Fibroblast of pulmonary artery (primary cell): ENCODE measurements around the gene LOC128125822.

Experiments
- DNase-seq: peaks from one replicate; pipeline ENCODE4 v3.0.0-alpha.2; 2010; ENCODE audit warnings: low read depth
- H3K4me3 ChIP-seq: replicated peaks from 2 replicates; pipeline ENCODE4 v1.5.1; 2011; ENCODE audit warnings: low read depth, mild to moderate bottlenecking, control low read depth, low read length, moderate library complexity
- TF ChIP-seq, protein P1 (sequence below): IDR thresholded peaks from 2 replicates; pipeline ENCODE4 v1.5.1; 2011; ENCODE audit warnings: mild to moderate bottlenecking, control low read depth, low read length, inconsistent platforms; ENCODE audit errors: missing control alignments

The LOC128125822 gene

DNA sequence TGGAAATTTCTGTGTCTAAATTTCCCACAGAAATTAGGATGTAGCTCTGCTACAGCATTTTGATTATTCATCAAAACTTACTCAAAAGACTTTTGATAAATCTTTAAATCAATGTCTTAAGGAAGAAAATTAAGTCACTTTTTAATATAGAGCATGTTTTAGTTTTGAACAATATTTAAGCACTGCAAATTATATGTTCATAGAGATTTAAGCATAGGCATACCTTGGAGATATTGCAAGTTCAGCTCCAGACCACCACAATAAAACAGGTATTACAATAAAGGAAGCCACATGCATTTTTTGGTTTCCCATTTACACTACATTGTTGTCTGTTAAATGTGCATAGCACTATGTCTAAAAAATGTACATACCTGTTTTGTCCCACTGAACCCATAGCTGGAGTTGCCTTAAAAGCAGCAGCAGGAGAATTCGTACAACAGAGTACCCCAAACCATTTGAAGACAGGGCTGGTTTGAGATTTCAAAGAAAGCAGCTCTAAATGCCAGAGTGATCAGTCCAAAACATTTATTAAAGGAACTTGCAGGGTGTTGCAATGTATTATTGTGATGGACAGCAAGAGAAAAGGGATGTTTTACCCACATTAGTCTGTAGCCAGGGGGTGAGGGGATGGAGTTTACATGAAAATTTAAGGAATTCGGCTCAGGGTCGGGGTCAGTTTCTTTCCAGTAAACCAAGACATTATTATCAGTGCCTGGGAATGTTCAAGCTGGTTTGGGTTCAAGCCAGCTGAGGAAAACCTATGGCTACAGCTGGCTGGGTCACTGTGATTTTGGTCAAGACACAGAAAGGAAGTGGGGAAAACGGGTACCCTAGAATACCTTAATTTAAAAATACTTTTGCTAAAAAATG lies 6.3 kb upstream of the LOC128125822 start:
- TF ChIP-seq, protein P1, sequence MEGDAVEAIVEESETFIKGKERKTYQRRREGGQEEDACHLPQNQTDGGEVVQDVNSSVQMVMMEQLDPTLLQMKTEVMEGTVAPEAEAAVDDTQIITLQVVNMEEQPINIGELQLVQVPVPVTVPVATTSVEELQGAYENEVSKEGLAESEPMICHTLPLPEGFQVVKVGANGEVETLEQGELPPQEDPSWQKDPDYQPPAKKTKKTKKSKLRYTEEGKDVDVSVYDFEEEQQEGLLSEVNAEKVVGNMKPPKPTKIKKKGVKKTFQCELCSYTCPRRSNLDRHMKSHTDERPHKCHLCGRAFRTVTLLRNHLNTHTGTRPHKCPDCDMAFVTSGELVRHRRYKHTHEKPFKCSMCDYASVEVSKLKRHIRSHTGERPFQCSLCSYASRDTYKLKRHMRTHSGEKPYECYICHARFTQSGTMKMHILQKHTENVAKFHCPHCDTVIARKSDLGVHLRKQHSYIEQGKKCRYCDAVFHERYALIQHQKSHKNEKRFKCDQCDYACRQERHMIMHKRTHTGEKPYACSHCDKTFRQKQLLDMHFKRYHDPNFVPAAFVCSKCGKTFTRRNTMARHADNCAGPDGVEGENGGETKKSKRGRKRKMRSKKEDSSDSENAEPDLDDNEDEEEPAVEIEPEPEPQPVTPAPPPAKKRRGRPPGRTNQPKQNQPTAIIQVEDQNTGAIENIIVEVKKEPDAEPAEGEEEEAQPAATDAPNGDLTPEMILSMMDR: no peak
- peak; percentile 75 for DNase-seq
- H3K4me3 ChIP-seq: no peak overlapping the region

DNA sequence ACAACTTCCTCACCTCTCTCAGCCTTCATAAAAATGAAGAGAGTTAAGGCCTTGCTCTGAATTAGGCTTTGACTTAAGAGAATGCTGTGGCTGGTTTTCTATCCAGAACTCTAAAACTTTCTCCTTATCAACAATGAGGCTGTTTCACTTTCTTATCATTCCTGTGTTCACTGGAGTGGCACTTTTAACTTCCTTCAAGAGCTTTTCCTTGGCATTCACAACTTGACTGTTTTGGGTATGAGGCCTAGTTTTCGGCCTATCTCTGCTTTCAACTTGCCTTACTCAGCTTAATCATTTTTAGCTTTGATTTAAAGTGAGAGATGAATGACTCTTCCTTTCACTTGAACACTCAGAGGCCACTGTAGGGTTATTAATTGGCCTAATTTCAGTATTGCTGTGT lies 4.3 kb upstream of the LOC128125822 start:
- TF ChIP-seq, protein P1: no peak
- DNase-seq: no peak

DNA sequence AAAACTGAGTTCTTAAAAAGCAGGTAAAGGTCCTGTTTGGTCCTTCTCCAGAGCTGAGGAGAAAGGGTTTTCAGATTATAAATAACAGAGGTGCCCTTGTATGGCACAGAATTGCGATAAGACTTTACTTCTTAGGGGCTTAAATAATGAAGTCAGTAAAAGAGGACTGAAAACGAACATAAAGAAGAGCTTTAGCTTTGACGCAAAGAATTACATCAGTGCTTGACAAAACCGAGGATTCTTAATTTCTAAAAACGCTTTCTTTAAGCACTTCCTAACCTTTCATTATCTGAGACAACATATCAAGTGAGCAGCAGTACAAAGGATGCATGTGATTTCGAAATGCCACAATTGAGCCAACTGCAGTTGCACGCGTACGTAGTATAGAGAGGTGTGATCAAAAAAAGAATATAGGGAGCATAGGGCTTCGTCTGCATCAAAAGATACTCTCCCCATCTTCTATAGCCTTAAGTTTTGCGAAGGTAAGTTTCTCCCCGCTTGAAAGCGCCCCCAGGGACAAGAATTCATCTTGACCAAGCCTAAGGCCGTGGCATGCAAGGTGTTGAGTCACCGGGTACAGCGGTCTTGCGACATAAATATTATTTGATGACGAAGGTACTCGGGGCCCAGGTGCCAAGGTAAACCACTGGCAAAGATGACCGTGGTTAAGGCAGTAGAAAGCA lies 778 bp upstream of the LOC128125822 start:
- DNase-seq: peak; percentile 86

More for the DNA sequence above, 4.3 kb upstream of the LOC128125822 start:
- H3K4me3 ChIP-seq: no peak overlapping the region

DNA sequence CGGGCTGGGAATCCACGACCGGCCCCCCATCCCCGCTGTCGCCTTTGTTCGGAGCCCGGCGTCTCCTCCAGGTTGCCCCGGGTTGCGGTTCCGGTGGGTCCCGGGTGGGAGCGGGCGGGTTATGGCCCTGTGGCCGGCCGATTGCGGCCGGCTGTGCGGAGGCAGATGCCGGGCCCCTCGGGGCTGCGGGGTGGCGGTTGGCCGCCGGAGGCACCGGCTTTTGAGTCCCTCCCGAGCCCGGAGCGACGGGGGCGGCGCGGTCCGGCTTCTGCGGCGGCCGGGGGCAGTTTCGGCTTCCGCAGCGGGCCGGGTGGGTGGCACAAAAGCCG lies 431 bp downstream of the LOC128125822 start:
- H3K4me3 ChIP-seq: peak overlapping the region; percentile 91
- DNase-seq: no peak
- TF ChIP-seq, protein P1: no peak

More for the DNA sequence above, 778 bp upstream of the LOC128125822 start:
- TF ChIP-seq, protein P1: no peak
- peak overlapping the region; percentile 72 for H3K4me3 ChIP-seq

DNA sequence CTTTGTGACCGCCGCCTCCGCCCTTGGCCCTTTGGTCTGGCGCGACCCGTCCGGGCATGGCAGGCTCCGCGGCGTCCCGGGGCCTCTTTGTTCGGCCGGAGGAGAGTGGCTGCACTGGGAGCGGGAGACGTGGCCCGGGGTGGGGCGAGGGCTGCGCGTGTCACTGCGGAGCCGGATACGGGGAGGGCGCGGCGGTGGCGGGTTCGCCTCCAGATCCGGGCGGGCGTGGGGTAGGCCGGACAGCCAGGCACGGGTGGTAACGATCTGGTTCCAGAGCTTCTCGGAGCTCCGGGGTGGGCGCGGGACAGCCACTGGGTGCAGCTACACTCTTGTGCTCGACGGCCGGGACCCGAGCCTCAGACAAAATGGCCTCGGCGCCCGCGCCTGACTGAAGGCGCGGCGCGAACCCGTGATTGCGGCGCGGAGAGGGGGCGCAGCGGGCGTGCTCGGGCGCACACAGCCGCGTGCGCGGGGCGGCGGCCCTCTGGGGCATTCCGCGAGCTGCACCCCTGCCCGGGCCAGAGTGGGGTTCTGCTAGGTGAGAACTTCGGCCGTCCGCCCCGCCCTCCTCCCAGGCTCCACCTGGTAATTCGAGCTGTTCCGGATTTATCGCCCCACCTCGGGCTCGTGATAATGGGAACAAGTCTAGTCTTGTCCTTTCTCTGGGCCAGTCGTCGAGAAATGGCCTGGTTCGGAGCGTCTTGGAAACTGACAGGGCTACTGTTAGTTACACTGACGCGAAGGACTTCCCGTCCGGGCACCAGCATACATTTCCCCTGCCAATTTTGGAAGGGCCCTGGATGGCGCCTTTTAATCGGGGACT lies 1.0 kb downstream of the LOC128125822 start:
- peak; percentile 78 for DNase-seq
- peak overlapping the region; percentile 91 for H3K4me3 ChIP-seq
- TF ChIP-seq, protein P1: no peak

DNA sequence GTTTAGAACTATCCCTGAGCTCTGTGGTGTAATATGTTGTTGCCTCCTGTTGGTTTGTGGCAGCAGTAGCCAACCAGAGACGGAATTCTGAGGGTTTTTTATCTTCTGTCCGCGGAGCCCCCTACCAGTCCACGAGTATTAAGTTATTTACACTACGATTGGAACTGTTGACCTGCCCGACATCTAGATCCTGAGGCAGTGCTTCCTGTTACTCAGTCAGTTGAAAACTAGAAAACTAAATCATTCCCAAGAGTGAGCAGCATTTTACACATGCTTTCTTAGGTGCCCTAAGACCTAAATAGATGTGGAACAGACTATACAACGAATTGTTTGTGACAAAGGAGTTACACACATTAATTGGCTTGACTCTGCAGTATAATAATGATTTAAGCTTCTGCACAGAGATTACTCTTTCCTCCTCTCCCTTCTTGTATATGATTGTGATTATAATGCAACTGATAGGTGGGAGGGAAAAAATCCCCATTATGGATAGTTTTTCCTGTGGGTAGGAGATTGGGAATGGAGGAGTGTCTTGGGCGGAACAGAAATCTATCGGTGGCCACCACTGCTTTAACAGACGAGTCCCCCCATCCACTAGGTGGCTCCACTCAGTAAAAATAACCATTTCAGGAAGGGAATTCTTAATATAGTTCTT lies 1.7 kb downstream of the LOC128125822 start:
- peak; percentile 73 for DNase-seq
- peak overlapping the region; percentile 91 for H3K4me3 ChIP-seq

More for the DNA sequence above, 1.7 kb downstream of the LOC128125822 start:
- TF ChIP-seq, protein P1: peak; percentile 68
